ENCODE measurements around the gene NAGS.
A peak's percentile ranks its signal among the peaks of the same experiment; 100 is the strongest.
"Not testable (repeated sequence)": the region's sequence is repeated elsewhere in the genome, so short reads cannot be mapped to it uniquely, and the experiment has no call there.

Gene NAGS

GRCh38 chr17:43986225-43986981, 18.0 kb upstream of the NAGS start:
- no peak for DNase-seq

GRCh38 chr17:43987131-43988021, 17.0 kb upstream of the NAGS start:
- DNase-seq, result no peak

GRCh38 chr17:43988301-43988700, 16.1 kb upstream of the NAGS start:
- no peak for DNase-seq

- no peak for DNase-seq
Observed at GRCh38 chr17:43992641-43993040, 11.8 kb upstream of the NAGS start.

- no peak for DNase-seq
Observed at GRCh38 chr17:43994272-43995149, 9.9 kb upstream of the NAGS start.

- DNase-seq, result no peak
Observed at GRCh38 chr17:43995150-43995471, 9.3 kb upstream of the NAGS start.

GRCh38 chr17:43997180-43997579, 7.2 kb upstream of the NAGS start:
- DNase-seq, result not testable (repeated sequence)

- no peak for DNase-seq
Observed at GRCh38 chr17:43998552-43998951, 5.9 kb upstream of the NAGS start.

- DNase-seq, result no peak
Observed at GRCh38 chr17:43999024-43999423, 5.4 kb upstream of the NAGS start.

GRCh38 chr17:44000141-44000860, 4.1 kb upstream of the NAGS start:
- DNase-seq, result no peak

- DNase-seq, result no peak
Observed at GRCh38 chr17:44000871-44001460, 3.5 kb upstream of the NAGS start.

GRCh38 chr17:44001461-44001920, 2.9 kb upstream of the NAGS start:
- DNase-seq, result no peak

- DNase-seq, result no peak
Observed at GRCh38 chr17:44002141-44002848, 2.1 kb upstream of the NAGS start.

- DNase-seq, result no peak
Observed at GRCh38 chr17:44004761-44005526, 522 bp downstream of the NAGS start.

- no peak for DNase-seq
Observed at GRCh38 chr17:44005527-44006271, 1.3 kb downstream of the NAGS start.

GRCh38 chr17:44006272-44006597, 1.8 kb downstream of the NAGS start:
- DNase-seq, result no peak

GRCh38 chr17:44006598-44007345, 2.4 kb downstream of the NAGS start:
- DNase-seq, result peak; percentile 82

- no peak for DNase-seq
Observed at GRCh38 chr17:44007346-44008204, 3.2 kb downstream of the NAGS start.

Data from GOT3 (cell line).